GM12878 (cell line): ENCODE results near the gene PCSK6. TPM values are rescaled to one million over a fixed set of nuclear protein-coding genes. Genes with fewer than 3 reads are reported as not detected.

ENCODE experiments used
- ATAC-seq: fragments of 200-7000 bp; cut with Tn5 transposase; 3 replicates; pipeline ENCODE4 v1.9.1; 2020; ENCODE audit warnings: mild to moderate bottlenecking, moderate library complexity
- BruUV-seq: library from RNA; stranded (reverse); fragments of 400-500 nt; replicated peaks from 2 replicates; lab custom pipeline; 2021; lab: Mats Ljungman, UMichigan
- CTCF ChIA-PET: fragments of 300-600 bp; sonication (Branson Sonifier 250); formaldehyde crosslinking; extraction: SDS; loops from one replicate; lab custom pipeline; 2021; ENCODE audit warnings: inconsistent platforms; lab: Yijun Ruan, JAX
- POLR2A ChIA-PET: fragments of 350-600 bp; formaldehyde crosslinking; extraction: SDS; loops from one replicate; lab custom pipeline; 2021; ENCODE audit warnings: inconsistent platforms; lab: Charles Lee
- RAD21 ChIA-PET: fragments of 300-600 bp; sonication (Branson Sonifier 250); formaldehyde crosslinking; loops from one replicate; lab custom pipeline; 2023; ENCODE audit warnings: antibody characterized with exemption; ENCODE audit not compliant: unreplicated experiment; lab: Charles Lee
- SMC1A ChIA-PET: fragments of 300-600 bp; sonication (Branson Sonifier 250); formaldehyde crosslinking; loops from one replicate; lab custom pipeline; 2023; ENCODE audit not compliant: unreplicated experiment, uncharacterized antibody; lab: Charles Lee
- DNase-seq: peaks from one replicate; pipeline ENCODE4 v3.0.0-alpha.2; 2011; ENCODE audit warnings: low read depth, low spot score
- FAIRE-seq: peaks from 3 replicates; lab custom pipeline; 2011; peaks lifted over from hg19 to GRCh38; lab: Jason Lieb, UNC
- H2AFZ ChIP-seq: 2 replicates; pipeline ENCODE4 v1.6.0; 2011; ENCODE audit warnings: low read depth, low read length, control low read depth; ENCODE audit not compliant: control insufficient read depth
- H3K27ac ChIP-seq: 2 replicates; pipeline ENCODE4 v1.5.1; 2011; ENCODE audit warnings: control low read depth; ENCODE audit not compliant: control insufficient read depth, insufficient read depth
- H3K27me3 ChIP-seq, 2 experiments: replicated peaks in 1 of 2; 2 replicates each; pipeline versions ENCODE4 v1.6.0 to v1.6.1; 2011; ENCODE audit warnings: low read length in 1 of 2; ENCODE audit not compliant: control insufficient read depth in 2 of 2, insufficient read depth in 2 of 2
- H3K36me3 ChIP-seq, 2 experiments: 2 replicates each; pipeline ENCODE4 v1.5.1; 2011; ENCODE audit warnings: low read length in 1 of 2; ENCODE audit not compliant: control insufficient read depth in 2 of 2, insufficient read depth in 2 of 2
- H3K4me1 ChIP-seq: 2 replicates; pipeline ENCODE4 v1.6.1; 2011; ENCODE audit warnings: mild to moderate bottlenecking, low read length, moderate library complexity, mixed read lengths; ENCODE audit not compliant: control insufficient read depth, insufficient read depth
- H3K4me2 ChIP-seq: 2 replicates; pipeline ENCODE4 v1.6.0; 2011; ENCODE audit warnings: control low read depth; ENCODE audit not compliant: control insufficient read depth, insufficient read depth
- H3K4me3 ChIP-seq: fragments of 200-600 bp; sonication (generic); 2 replicates; pipeline ENCODE4 v1.5.1; 2016
- H3K79me2 ChIP-seq: 2 replicates; pipeline ENCODE4 v1.6.0; 2011; ENCODE audit warnings: low read length; ENCODE audit not compliant: control insufficient read depth, insufficient read depth
- H3K9ac ChIP-seq: 2 replicates; pipeline ENCODE4 v1.8.0; 2011; ENCODE audit warnings: low read length, control low read depth, mixed read lengths; ENCODE audit not compliant: control insufficient read depth, insufficient read depth
- H3K9me3 ChIP-seq: replicated peaks from 3 replicates; pipeline ENCODE4 v1.5.1; 2011; ENCODE audit warnings: mild to moderate bottlenecking, low read length; ENCODE audit not compliant: control insufficient read depth, insufficient read depth
- H4K20me1 ChIP-seq: 2 replicates; pipeline ENCODE4 v1.6.0; 2011; ENCODE audit not compliant: control insufficient read depth, insufficient read depth
- ATF7 ChIP-seq: fragments of 450-650 bp; IDR thresholded peaks from 2 replicates; pipeline ENCODE4 v1.6.1; 2016; ENCODE audit warnings: low read depth, mild to moderate bottlenecking
- CEBPZ ChIP-seq: fragments of 150-350 bp; IDR thresholded peaks from 2 replicates; pipeline ENCODE4 v1.6.1; 2016; ENCODE audit warnings: low read depth, low read length
- FOXM1 ChIP-seq: IDR thresholded peaks from 2 replicates; pipeline ENCODE4 v1.6.1; 2012; ENCODE audit warnings: low read depth, mild to moderate bottlenecking, inconsistent platforms, low read length, moderate library complexity
- HCFC1 ChIP-seq: fragments of 150-350 bp; IDR thresholded peaks from 2 replicates; pipeline ENCODE4 v1.6.1; 2014; ENCODE audit warnings: low read length
- LARP7 ChIP-seq: fragments of 450-650 bp; IDR thresholded peaks from 2 replicates; pipeline ENCODE4 v1.6.1; 2017; ENCODE audit warnings: mild to moderate bottlenecking
- MLLT1 ChIP-seq: fragments of 450-650 bp; IDR thresholded peaks from 2 replicates; pipeline ENCODE4 v1.6.1; 2016; ENCODE audit warnings: mild to moderate bottlenecking
- RB1 ChIP-seq: fragments of 450-650 bp; formaldehyde crosslinking; IDR thresholded peaks from 2 replicates; pipeline ENCODE4 v1.6.1; 2017; ENCODE audit warnings: mild to moderate bottlenecking, borderline replicate concordance
- RFX5 ChIP-seq: IDR thresholded peaks from 2 replicates; pipeline ENCODE4 v1.6.1; 2011; ENCODE audit warnings: low read depth, low read length, improper control_type of control experiment
- SIN3A ChIP-seq: IDR thresholded peaks from 2 replicates; pipeline ENCODE4 v1.6.1; 2012; ENCODE audit warnings: low read depth, low read length, improper control_type of control experiment
- SIX5 ChIP-seq: IDR thresholded peaks from 2 replicates; pipeline ENCODE4 v1.6.1; 2011; ENCODE audit warnings: mild to moderate bottlenecking, low read depth, low read length, moderate library complexity; ENCODE audit not compliant: severe bottlenecking
- SMAD1 ChIP-seq: fragments of 450-650 bp; IDR thresholded peaks from 2 replicates; pipeline ENCODE4 v1.6.1; 2018; ENCODE audit warnings: mild to moderate bottlenecking, low read depth; ENCODE audit not compliant: partially characterized antibody
- STAT1 ChIP-seq: fragments of 450-650 bp; conservative IDR thresholded peaks from 2 replicates; pipeline ENCODE4 v1.6.1; 2014; ENCODE audit warnings: antibody characterized with exemption, mild to moderate bottlenecking
- TAF1 ChIP-seq: IDR thresholded peaks from 2 replicates; pipeline ENCODE4 v1.6.1; 2011; ENCODE audit warnings: mild to moderate bottlenecking, low read depth, low read length, borderline replicate concordance
- TARDBP ChIP-seq: IDR thresholded peaks from 2 replicates; pipeline ENCODE4 v1.6.1; 2016; ENCODE audit warnings: borderline replicate concordance
- TCF12 ChIP-seq: IDR thresholded peaks from 2 replicates; pipeline ENCODE4 v1.6.1; 2011; ENCODE audit warnings: low read depth, mild to moderate bottlenecking, low read length
- YY1 ChIP-seq: IDR thresholded peaks from 2 replicates; pipeline ENCODE4 v1.6.1; 2011; ENCODE audit warnings: low read depth, mild to moderate bottlenecking, low read length
- ZBED1 ChIP-seq: IDR thresholded peaks from 2 replicates; pipeline ENCODE4 v1.6.1; 2016; ENCODE audit warnings: borderline replicate concordance
- WGBS: methylation state at CpG from one replicate; pipeline ENCODE4 v1.1.6; 2016; ENCODE audit warnings: low lambda C conversion rate; ENCODE audit not compliant: insufficient replicate concordance, insufficient coverage; ENCODE audit errors: missing lambda C conversion rate; 5-methylcytosine and 5-hydroxymethylcytosine counted together
- in situ Hi-C: fragments of 300-500 bp; cut with MboI; formaldehyde crosslinking; loops from 9 replicates; pipeline ENCODE4 v1.14.3; 2018; ENCODE audit warnings: mixed read lengths
- intact Hi-C: fragments of 100-400 bp; cut with micrococcal nuclease; formaldehyde crosslinking; loops from one replicate; pipeline ENCODE4 v1.14.2; 2022; ENCODE audit not compliant: unreplicated experiment
- polyA plus RNA-seq, 11 experiments: library from polyadenylated mRNA; depleted of rRNA in 4 of 11; unstranded in 6 of 11; stranded (reverse) in 5 of 11; fragments of >200 nt; fragmentation: Nextera tagmentation in 4 of 11; fragmentation: Illumina TruSeq in 1 of 11; extraction: Ambion mirVana in 4 of 11; extraction: Trizol in 1 of 11; gene quantifications; 1 replicate in 1 of 11; 2 replicates in 10 of 11; pipeline versions ENCODE4 v1.2.1 to v1.2.3, GENCODE V29; 2011 to 2016; ENCODE audit warnings: inconsistent platforms in 2 of 11, missing spikeins in 2 of 11, low read depth in 1 of 11
- total RNA-seq, 4 experiments: library from RNA; depleted of rRNA in 3 of 4; stranded (reverse); fragments of >200 nt in 3 of 4; fragmentation: Illumina TruSeq in 1 of 4; extraction: Trizol in 1 of 4; gene quantifications; 2 replicates each; pipeline versions ENCODE4 v1.2.1 to v1.2.3, GENCODE V29; 2013 to 2021
- TF ChIP-seq, protein P1 (sequence below): IDR thresholded peaks from 2 replicates; pipeline ENCODE4 v1.6.1; 2011; ENCODE audit warnings: borderline replicate concordance, low read depth, mild to moderate bottlenecking, moderate library complexity, mixed read lengths, low read length; ENCODE audit not compliant: insufficient read depth; ENCODE audit errors: extremely low read length
- TF ChIP-seq, protein P2 (sequence below): fragments of 450-650 bp; IDR thresholded peaks from 2 replicates; pipeline ENCODE4 v1.6.1; 2017; ENCODE audit warnings: mild to moderate bottlenecking

The PCSK6 gene
- total and polyA plus RNA-seq, 10 of the 15 experiments (the other 5 are each of a cell fraction or from before 2014, with no cell fraction given): 0.19 to 0.67 (median 0.25) TPM; not detected in 4

DNA sequence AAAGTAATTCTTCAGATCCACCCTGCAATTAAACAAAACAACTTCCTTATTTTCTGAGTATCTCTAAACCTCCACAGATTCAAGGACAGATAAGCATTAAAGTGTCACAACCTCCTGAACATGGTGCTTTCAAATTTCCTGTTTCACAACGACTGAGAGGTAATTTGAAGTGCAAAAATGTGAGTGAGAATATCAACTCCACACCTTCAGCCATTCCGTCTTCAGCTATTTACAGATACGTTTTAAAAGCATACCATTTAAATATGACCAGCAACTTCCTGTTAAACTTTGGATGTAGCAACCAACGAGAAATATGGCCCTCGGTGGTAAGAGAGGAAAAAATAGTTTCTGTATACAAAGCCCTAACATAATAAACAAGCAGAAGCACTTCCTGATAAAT is 32.1 kb upstream of the PCSK6 start:
- SMC1A ChIA-PET: interaction anchor here (0.7 kb wide), 1 partner anchor 16 kb away, joined by 4 read pairs; no protein-coding TSS in a partner anchor
- H3K79me2 ChIP-seq: no peaks in the 10 kb centered on the region
- TF ChIP-seq YY1: no peak
- no peak for TF ChIP-seq SMAD1
- TF ChIP-seq HCFC1: no peak
- TF ChIP-seq SIX5: no peak
- TF ChIP-seq TCF12: no peak
- TF ChIP-seq, protein P1, sequence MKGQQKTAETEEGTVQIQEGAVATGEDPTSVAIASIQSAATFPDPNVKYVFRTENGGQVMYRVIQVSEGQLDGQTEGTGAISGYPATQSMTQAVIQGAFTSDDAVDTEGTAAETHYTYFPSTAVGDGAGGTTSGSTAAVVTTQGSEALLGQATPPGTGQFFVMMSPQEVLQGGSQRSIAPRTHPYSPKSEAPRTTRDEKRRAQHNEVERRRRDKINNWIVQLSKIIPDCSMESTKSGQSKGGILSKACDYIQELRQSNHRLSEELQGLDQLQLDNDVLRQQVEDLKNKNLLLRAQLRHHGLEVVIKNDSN: no peak
- TF ChIP-seq CEBPZ: no peak
- TF ChIP-seq MLLT1: no peak
- no peak for TF ChIP-seq TARDBP
- TF ChIP-seq SIN3A: no peak
- TF ChIP-seq, protein P2, sequence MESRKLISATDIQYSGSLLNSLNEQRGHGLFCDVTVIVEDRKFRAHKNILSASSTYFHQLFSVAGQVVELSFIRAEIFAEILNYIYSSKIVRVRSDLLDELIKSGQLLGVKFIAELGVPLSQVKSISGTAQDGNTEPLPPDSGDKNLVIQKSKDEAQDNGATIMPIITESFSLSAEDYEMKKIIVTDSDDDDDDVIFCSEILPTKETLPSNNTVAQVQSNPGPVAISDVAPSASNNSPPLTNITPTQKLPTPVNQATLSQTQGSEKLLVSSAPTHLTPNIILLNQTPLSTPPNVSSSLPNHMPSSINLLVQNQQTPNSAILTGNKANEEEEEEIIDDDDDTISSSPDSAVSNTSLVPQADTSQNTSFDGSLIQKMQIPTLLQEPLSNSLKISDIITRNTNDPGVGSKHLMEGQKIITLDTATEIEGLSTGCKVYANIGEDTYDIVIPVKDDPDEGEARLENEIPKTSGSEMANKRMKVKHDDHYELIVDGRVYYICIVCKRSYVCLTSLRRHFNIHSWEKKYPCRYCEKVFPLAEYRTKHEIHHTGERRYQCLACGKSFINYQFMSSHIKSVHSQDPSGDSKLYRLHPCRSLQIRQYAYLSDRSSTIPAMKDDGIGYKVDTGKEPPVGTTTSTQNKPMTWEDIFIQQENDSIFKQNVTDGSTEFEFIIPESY: no peak
- TF ChIP-seq RFX5: no peak
- no peak for TF ChIP-seq ZBED1
- TF ChIP-seq STAT1: no peak
- no peak for TF ChIP-seq FOXM1
- no peak for TF ChIP-seq LARP7
- no peak for TF ChIP-seq ATF7
- TF ChIP-seq RB1: no peak
- no peak for TF ChIP-seq TAF1
- TF ChIP-seq, all 136 proteins: peak for 0
- CTCF ChIA-PET: no interaction called here
- Histone ChIP-seq H3K9ac (no peak overlapping the region), H3K36me3 (no peaks in the 10 kb centered on the region), H4K20me1 (no peaks in the 10 kb centered on the region; the same call in 1 of the 2 replicates), H3K9me3 (no peaks in the 10 kb centered on the region; the same call in 1 of the 3 replicates), H3K27me3 (peaks cover 0 to 7% of the 10 kb centered on the region in 2 experiments; a peak in 1 of 4 replicates), H3K4me3 (no peak overlapping the region), H3K27ac (no peak overlapping the region), H2AFZ (no peak overlapping the region), H3K4me2 (no peak overlapping the region), H3K4me1 (no peaks in the 10 kb centered on the region)
- BruUV-seq: no TSS peak
- DNase-seq (no peak), FAIRE-seq (no peak), ATAC-seq (no peak)
- intact Hi-C loops: no loop called here
- in situ Hi-C loops: no loop called here
- RAD21 ChIA-PET: no interaction called here
- POLR2A ChIA-PET: no interaction called here
- WGBS: 0% methylated on average over 5 of the region's 5 CpGs
